K562 (cell line): ENCODE results near the gene PPM1N. TPM values are rescaled to one million over a fixed set of nuclear protein-coding genes. Genes with fewer than 3 reads are reported as not detected.

Experiments used
- CC2D1A ChIP-seq: fragments of 450-650 bp; IDR thresholded peaks from 2 replicates; pipeline ENCODE4 v1.6.1; 2017; ENCODE audit warnings: mild to moderate bottlenecking
- HNRNPH1 ChIP-seq: fragments of 200-400 bp; formaldehyde crosslinking; optimal IDR thresholded peaks from 2 replicates; pipeline ENCODE3; 2017; ENCODE audit warnings: low read depth, mild to moderate bottlenecking, low read length, moderate library complexity
- SMAD3 ChIP-seq: fragments of 450-650 bp; formaldehyde crosslinking; conservative IDR thresholded peaks from 2 replicates; pipeline ENCODE4 v1.4.0; 2020; ENCODE audit warnings: mild to moderate bottlenecking
- ZBTB7A ChIP-seq: IDR thresholded peaks from 2 replicates; pipeline ENCODE4 v1.6.1; 2011; ENCODE audit warnings: low read depth, mild to moderate bottlenecking, low read length, moderate library complexity, borderline replicate concordance; ENCODE audit not compliant: control insufficient read depth
- ZNF146 ChIP-seq: IDR thresholded peaks from one replicate; pipeline ENCODE4 v1.6.1; 2018; ENCODE audit warnings: missing compliant biosample characterization; ENCODE audit not compliant: unreplicated experiment
- ZNF311 ChIP-seq: fragments of 250-450 bp; sonication (Bioruptor Pico); IDR thresholded peaks from 2 replicates; pipeline ENCODE4 v1.4.0; 2020; ENCODE audit warnings: mild to moderate bottlenecking, moderate library complexity
- ZNF764 ChIP-seq: fragments of 250-450 bp; sonication (Bioruptor Pico); IDR thresholded peaks from 2 replicates; pipeline ENCODE4 v1.4.0; 2020; ENCODE audit warnings: low read depth, mild to moderate bottlenecking, moderate library complexity
- polyA plus RNA-seq, 8 experiments: library from polyadenylated mRNA; depleted of rRNA in 4 of 8; stranded (reverse) in 5 of 8; unstranded in 3 of 8; fragments of >200 nt; fragmentation: Nextera tagmentation in 2 of 8; fragmentation: Illumina TruSeq in 1 of 8; extraction: Ambion mirVana in 2 of 8; extraction: Trizol in 1 of 8; gene quantifications; 2 replicates each; pipeline versions ENCODE4 v1.2.1 to v1.2.3, GENCODE V29; 2011 to 2014; ENCODE audit warnings: inconsistent platforms in 1 of 8, missing spikeins in 1 of 8
- total RNA-seq, 7 experiments: library from RNA; depleted of rRNA in 6 of 7; stranded (reverse); fragments of >200 nt in 6 of 7; fragmentation: Illumina TruSeq in 2 of 7; extraction: Trizol in 2 of 7; gene quantifications; 2 replicates each; pipeline versions ENCODE4 v1.2.1 to v1.2.3, GENCODE V29; 2011 to 2021; ENCODE audit warnings: low replicate concordance in 1 of 7
- TF ChIP-seq, protein P1 (sequence below), 2 experiments: fragments of 450-650 bp; formaldehyde crosslinking in 1 of 2; IDR thresholded peaks; 2 replicates each; pipeline versions ENCODE4 v1.4.0 to v1.6.1; 2014 to 2020; ENCODE audit warnings: mild to moderate bottlenecking in 2 of 2, borderline replicate concordance in 1 of 2, low read depth in 1 of 2
- TF ChIP-seq, protein P2 (sequence below): fragments of 250-450 bp; sonication (Bioruptor Pico); IDR thresholded peaks from 2 replicates; pipeline ENCODE4 v1.8.0; 2022; ENCODE audit warnings: moderate library complexity, mild to moderate bottlenecking, inconsistent platforms
- TF ChIP-seq, protein P3 (sequence below): fragments of 150-350 bp; conservative IDR thresholded peaks from 2 replicates; pipeline ENCODE4 v1.6.1; 2014; ENCODE audit warnings: low read length
- TF ChIP-seq, protein P4 (sequence below): IDR thresholded peaks from 3 replicates; pipeline ENCODE4 v1.6.1; 2011; ENCODE audit warnings: borderline replicate concordance, mild to moderate bottlenecking, moderate library complexity; ENCODE audit not compliant: insufficient read length; ENCODE audit errors: extremely low read depth

Gene PPM1N
- total and polyA plus RNA-seq, 9 of the 15 experiments (the other 6 are each of a cell fraction or from before 2014, with no cell fraction given): 4.5 to 15.6 (median 8.7) TPM

DNA sequence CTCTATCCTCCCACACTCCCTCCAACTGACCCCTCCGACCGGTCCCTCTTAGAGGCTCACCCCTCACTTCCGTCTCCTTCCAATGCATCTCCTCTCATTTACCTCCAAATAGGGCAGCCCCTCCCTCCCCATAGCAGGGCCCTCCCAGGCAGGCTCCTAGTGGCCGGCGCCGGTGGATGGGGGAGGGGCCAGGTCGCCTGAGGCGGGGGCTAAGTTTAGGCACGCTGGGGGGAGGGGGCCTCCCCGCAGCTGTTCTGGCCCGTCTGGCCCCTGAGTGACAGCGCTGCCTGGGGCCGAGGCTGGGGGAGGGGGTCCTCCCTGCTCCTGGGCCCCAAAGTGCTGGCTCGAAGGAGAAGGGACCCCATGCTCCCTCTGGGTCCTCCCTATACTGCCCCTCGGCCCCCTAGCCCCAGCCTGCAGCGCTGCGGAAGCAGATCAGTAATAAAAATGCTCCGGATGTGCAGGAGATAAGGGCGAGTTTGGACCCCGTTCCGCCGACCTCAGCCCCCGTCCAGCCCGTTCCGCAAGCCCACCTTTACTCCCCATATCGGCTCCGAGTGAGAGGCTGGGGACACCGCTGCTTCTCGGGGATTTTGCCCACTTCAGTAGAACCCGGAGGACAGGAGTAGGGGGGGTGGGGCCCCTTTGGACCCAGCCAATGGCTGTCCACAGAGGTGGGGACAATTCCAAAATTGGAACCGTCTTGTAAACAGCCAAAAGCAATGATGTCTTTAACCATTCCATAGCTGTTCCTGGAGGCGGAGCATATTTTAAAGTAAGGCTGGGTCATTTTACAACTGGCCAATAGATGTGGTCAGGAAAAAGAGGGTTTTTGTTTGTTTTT lies 5.4 kb upstream of the PPM1N start (continued):
- TF ChIP-seq, protein P1, sequence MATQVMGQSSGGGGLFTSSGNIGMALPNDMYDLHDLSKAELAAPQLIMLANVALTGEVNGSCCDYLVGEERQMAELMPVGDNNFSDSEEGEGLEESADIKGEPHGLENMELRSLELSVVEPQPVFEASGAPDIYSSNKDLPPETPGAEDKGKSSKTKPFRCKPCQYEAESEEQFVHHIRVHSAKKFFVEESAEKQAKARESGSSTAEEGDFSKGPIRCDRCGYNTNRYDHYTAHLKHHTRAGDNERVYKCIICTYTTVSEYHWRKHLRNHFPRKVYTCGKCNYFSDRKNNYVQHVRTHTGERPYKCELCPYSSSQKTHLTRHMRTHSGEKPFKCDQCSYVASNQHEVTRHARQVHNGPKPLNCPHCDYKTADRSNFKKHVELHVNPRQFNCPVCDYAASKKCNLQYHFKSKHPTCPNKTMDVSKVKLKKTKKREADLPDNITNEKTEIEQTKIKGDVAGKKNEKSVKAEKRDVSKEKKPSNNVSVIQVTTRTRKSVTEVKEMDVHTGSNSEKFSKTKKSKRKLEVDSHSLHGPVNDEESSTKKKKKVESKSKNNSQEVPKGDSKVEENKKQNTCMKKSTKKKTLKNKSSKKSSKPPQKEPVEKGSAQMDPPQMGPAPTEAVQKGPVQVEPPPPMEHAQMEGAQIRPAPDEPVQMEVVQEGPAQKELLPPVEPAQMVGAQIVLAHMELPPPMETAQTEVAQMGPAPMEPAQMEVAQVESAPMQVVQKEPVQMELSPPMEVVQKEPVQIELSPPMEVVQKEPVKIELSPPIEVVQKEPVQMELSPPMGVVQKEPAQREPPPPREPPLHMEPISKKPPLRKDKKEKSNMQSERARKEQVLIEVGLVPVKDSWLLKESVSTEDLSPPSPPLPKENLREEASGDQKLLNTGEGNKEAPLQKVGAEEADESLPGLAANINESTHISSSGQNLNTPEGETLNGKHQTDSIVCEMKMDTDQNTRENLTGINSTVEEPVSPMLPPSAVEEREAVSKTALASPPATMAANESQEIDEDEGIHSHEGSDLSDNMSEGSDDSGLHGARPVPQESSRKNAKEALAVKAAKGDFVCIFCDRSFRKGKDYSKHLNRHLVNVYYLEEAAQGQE (IDR thresholded peaks at IDR 0.05; ENCODE audit: borderline replicate concordance): no peak
- TF ChIP-seq, protein P1 (CRISPR knock-in tag; IDR thresholded peaks at IDR 0.05; ENCODE audit: low read depth): 0 out of 2 replicates have a peak, but pooled peaks have one; percentile 17
- no peak for TF ChIP-seq SMAD3 (CRISPR knock-in tag)
- TF ChIP-seq, protein P2, sequence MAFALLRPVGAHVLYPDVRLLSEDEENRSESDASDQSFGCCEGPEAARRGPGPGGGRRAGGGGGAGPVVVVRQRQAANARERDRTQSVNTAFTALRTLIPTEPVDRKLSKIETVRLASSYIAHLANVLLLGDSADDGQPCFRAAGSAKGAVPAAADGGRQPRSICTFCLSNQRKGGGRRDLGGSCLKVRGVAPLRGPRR (CRISPR knock-in tag): no peak
- no peak for TF ChIP-seq ZNF311
- TF ChIP-seq, protein P3, sequence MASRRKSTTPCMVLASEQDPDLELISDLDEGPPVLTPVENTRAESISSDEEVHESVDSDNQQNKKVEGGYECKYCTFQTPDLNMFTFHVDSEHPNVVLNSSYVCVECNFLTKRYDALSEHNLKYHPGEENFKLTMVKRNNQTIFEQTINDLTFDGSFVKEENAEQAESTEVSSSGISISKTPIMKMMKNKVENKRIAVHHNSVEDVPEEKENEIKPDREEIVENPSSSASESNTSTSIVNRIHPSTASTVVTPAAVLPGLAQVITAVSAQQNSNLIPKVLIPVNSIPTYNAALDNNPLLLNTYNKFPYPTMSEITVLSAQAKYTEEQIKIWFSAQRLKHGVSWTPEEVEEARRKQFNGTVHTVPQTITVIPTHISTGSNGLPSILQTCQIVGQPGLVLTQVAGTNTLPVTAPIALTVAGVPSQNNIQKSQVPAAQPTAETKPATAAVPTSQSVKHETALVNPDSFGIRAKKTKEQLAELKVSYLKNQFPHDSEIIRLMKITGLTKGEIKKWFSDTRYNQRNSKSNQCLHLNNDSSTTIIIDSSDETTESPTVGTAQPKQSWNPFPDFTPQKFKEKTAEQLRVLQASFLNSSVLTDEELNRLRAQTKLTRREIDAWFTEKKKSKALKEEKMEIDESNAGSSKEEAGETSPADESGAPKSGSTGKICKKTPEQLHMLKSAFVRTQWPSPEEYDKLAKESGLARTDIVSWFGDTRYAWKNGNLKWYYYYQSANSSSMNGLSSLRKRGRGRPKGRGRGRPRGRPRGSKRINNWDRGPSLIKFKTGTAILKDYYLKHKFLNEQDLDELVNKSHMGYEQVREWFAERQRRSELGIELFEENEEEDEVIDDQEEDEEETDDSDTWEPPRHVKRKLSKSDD: no peak
- no peak for TF ChIP-seq ZNF764
- peak; percentile 75 for TF ChIP-seq ZBTB7A
- no peak for TF ChIP-seq CC2D1A
- no peak for TF ChIP-seq ZNF146 (CRISPR knock-in tag)
- TF ChIP-seq, protein P4, sequence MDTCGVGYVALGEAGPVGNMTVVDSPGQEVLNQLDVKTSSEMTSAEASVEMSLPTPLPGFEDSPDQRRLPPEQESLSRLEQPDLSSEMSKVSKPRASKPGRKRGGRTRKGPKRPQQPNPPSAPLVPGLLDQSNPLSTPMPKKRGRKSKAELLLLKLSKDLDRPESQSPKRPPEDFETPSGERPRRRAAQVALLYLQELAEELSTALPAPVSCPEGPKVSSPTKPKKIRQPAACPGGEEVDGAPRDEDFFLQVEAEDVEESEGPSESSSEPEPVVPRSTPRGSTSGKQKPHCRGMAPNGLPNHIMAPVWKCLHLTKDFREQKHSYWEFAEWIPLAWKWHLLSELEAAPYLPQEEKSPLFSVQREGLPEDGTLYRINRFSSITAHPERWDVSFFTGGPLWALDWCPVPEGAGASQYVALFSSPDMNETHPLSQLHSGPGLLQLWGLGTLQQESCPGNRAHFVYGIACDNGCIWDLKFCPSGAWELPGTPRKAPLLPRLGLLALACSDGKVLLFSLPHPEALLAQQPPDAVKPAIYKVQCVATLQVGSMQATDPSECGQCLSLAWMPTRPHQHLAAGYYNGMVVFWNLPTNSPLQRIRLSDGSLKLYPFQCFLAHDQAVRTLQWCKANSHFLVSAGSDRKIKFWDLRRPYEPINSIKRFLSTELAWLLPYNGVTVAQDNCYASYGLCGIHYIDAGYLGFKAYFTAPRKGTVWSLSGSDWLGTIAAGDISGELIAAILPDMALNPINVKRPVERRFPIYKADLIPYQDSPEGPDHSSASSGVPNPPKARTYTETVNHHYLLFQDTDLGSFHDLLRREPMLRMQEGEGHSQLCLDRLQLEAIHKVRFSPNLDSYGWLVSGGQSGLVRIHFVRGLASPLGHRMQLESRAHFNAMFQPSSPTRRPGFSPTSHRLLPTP: no peak
- no peak for TF ChIP-seq HNRNPH1
